K562 (cell line): Measurements from ENCODE around the gene CCDC187. TPM values are rescaled to one million over a fixed set of nuclear protein-coding genes. Genes with fewer than 3 reads are reported as not detected.
A peak's percentile ranks its signal among the peaks of the same experiment; 100 is the strongest.

Experiments used
- ATAC-seq: fragments of 200-7000 bp; cut with Tn5 transposase; 3 replicates; pipeline ENCODE4 v1.9.1; 2020; ENCODE audit warnings: moderate library complexity
- BruUV-seq: library from RNA; stranded (reverse); fragments of 400-500 nt; replicated peaks from 2 replicates; lab custom pipeline; 2021; lab: Mats Ljungman, UMichigan
- CTCF ChIA-PET: fragments of 300-600 bp; formaldehyde crosslinking; extraction: SDS; loops from one replicate; lab custom pipeline; 2021; ENCODE audit warnings: low intra/inter-chr PET ratio; lab: Yijun Ruan, JAX
- POLR2A ChIA-PET: fragments of 300-600, 350-650 bp; sonication (Branson Sonifier 250); formaldehyde crosslinking; extraction: SDS; loops from one replicate; lab custom pipeline; 2021; ENCODE audit warnings: antibody characterized with exemption, inconsistent platforms; lab: Yijun Ruan, JAX
- DNase-seq, 4 experiments: peaks; one replicate each; pipeline versions ENCODE4 v3.0.0 to v3.0.0-alpha.2; 2011 to 2018; ENCODE audit warnings: low spot score in 3 of 4, mixed read lengths in 3 of 4; ENCODE audit errors: extremely low read depth in 1 of 4
- FAIRE-seq: peaks from 2 replicates; lab custom pipeline; 2011; peaks lifted over from hg19 to GRCh38; lab: Jason Lieb, UNC
- H2AFZ ChIP-seq: 2 replicates; pipeline ENCODE4 v1.6.0; 2011; ENCODE audit warnings: low read depth, low read length, control low read depth, inconsistent platforms
- H3K27ac ChIP-seq: fragments of 200-600 bp; 3 replicates; pipeline ENCODE4 v1.8.0; 2011; ENCODE audit warnings: low read depth, mild to moderate bottlenecking, control low read depth, inconsistent platforms, low read length, moderate library complexity, mixed read lengths; ENCODE audit errors: extremely low read depth
- H3K27me3 ChIP-seq, 2 experiments: fragments of 300-600 bp in 1 of 2; 2 replicates in 1 of 2; 3 replicates in 1 of 2; pipeline versions ENCODE4 v1.6.0 to v1.8.0; 2011; ENCODE audit warnings: inconsistent platforms in 2 of 2, low read length in 2 of 2, mild to moderate bottlenecking in 1 of 2, mixed read lengths in 1 of 2, moderate library complexity in 1 of 2; ENCODE audit not compliant: control insufficient read depth in 2 of 2, insufficient read depth in 2 of 2
- H3K36me3 ChIP-seq: fragments of 300-600 bp; 3 replicates; pipeline ENCODE4 v1.8.0; 2011; ENCODE audit warnings: mild to moderate bottlenecking, low read length, inconsistent platforms; ENCODE audit not compliant: control insufficient read depth, insufficient read depth
- H3K4me1 ChIP-seq, 2 experiments: fragments of 200-600 bp in 1 of 2; replicated peaks in 1 of 2; 2 replicates in 1 of 2; 3 replicates in 1 of 2; pipeline versions ENCODE4 v1.5.1 to v1.8.0; 2011; ENCODE audit warnings: inconsistent platforms in 2 of 2, low read length in 2 of 2, mild to moderate bottlenecking in 1 of 2, mixed read lengths in 1 of 2, moderate library complexity in 1 of 2; ENCODE audit not compliant: control insufficient read depth in 2 of 2, insufficient read depth in 2 of 2
- H3K4me2 ChIP-seq: 2 replicates; pipeline ENCODE4 v1.6.1; 2011; ENCODE audit warnings: low read length, control low read depth, inconsistent platforms, mixed read lengths; ENCODE audit not compliant: insufficient read depth
- H3K4me3 ChIP-seq: fragments of 200-600 bp; sonication (generic), shearing (Covaris generic); 2 replicates; pipeline ENCODE4 v1.5.1; 2016; ENCODE audit warnings: control low read depth, inconsistent platforms
- H3K79me2 ChIP-seq: fragments of 200-600 bp; 3 replicates; pipeline ENCODE4 v1.8.0; 2011; ENCODE audit warnings: low read length, inconsistent platforms; ENCODE audit not compliant: control insufficient read depth, insufficient read depth
- H3K9ac ChIP-seq, 2 experiments: 2 replicates each; pipeline versions ENCODE4 v1.6.0 to v1.6.1; 2011; ENCODE audit warnings: low read depth in 2 of 2, low read length in 2 of 2, control low read depth in 1 of 2, inconsistent platforms in 1 of 2, mild to moderate bottlenecking in 1 of 2, mixed read lengths in 1 of 2; ENCODE audit not compliant: insufficient read depth in 1 of 2
- H3K9me1 ChIP-seq: one replicate; pipeline ENCODE4 v1.6.0; 2011; ENCODE audit warnings: inconsistent platforms, mild to moderate bottlenecking, low read length, moderate library complexity; ENCODE audit not compliant: control insufficient read depth, insufficient read depth
- H3K9me3 ChIP-seq: replicated peaks from 2 replicates; pipeline ENCODE4 v1.5.1; 2011; ENCODE audit warnings: low read depth, low read length, inconsistent platforms; ENCODE audit not compliant: control insufficient read depth, insufficient read depth
- H4K20me1 ChIP-seq: replicated peaks from 2 replicates; pipeline ENCODE4 v1.6.1; 2011; ENCODE audit warnings: low read length, inconsistent platforms, mixed read lengths; ENCODE audit not compliant: control insufficient read depth, insufficient read depth
- BACH1 ChIP-seq: fragments of 200-800 bp; sonication (Bioruptor generic); IDR thresholded peaks from 2 replicates; pipeline ENCODE4 v1.6.1; 2016; ENCODE audit warnings: missing genetic modification characterization, missing compliant biosample characterization
- CEBPB ChIP-seq: fragments of 450-650 bp; IDR thresholded peaks from 2 replicates; pipeline ENCODE4 v1.6.1; 2016; ENCODE audit warnings: missing genetic modification characterization, missing compliant biosample characterization
- KLF6 ChIP-seq: fragments of 250-450 bp; sonication (Bioruptor Pico); IDR thresholded peaks from 2 replicates; pipeline ENCODE4 v1.4.0; 2020; ENCODE audit warnings: mild to moderate bottlenecking, moderate library complexity, borderline replicate concordance
- MIER1 ChIP-seq: fragments of 450-650 bp; IDR thresholded peaks from 2 replicates; pipeline ENCODE4 v1.6.1; 2016; ENCODE audit warnings: antibody characterized with exemption, mild to moderate bottlenecking, low read depth
- POLR3G ChIP-seq: IDR thresholded peaks from 2 replicates; pipeline ENCODE4 v1.6.1; 2011; ENCODE audit not compliant: insufficient read length, insufficient replicate concordance; ENCODE audit errors: extremely low read depth
- STAT6 ChIP-seq: sonication (generic); formaldehyde crosslinking; IDR thresholded peaks from 2 replicates; pipeline ENCODE4 v1.8.1; 2023; ENCODE audit warnings: mild to moderate bottlenecking, missing genetic modification reagents
- ZNF76 ChIP-seq: fragments of 250-450 bp; sonication (Bioruptor Pico); IDR thresholded peaks from 2 replicates; pipeline ENCODE4 v1.4.0; 2020; ENCODE audit warnings: mild to moderate bottlenecking, moderate library complexity, borderline replicate concordance
- ZNF764 ChIP-seq: fragments of 250-450 bp; sonication (Bioruptor Pico); IDR thresholded peaks from 2 replicates; pipeline ENCODE4 v1.4.0; 2020; ENCODE audit warnings: low read depth, mild to moderate bottlenecking, moderate library complexity
- ZSCAN29 ChIP-seq: fragments of 450-650 bp; IDR thresholded peaks from 2 replicates; pipeline ENCODE4 v1.6.1; 2017
- WGBS: fragments of 100-300 bp; shearing (Covaris generic); methylation state at CpG from one replicate; pipeline ENCODE4 v1.1.6; 2016; ENCODE audit warnings: low coverage, mixed read lengths; ENCODE audit not compliant: insufficient coverage; ENCODE audit errors: missing lambda C conversion rate; 5-methylcytosine and 5-hydroxymethylcytosine counted together
- in situ Hi-C: fragments of 300-500 bp; cut with MboI; formaldehyde crosslinking; loops from 4 replicates; pipeline ENCODE4 v1.15.0; 2018; ENCODE audit warnings: inconsistent platforms, mixed read lengths
- intact Hi-C: fragments of 100-400 bp; cut with micrococcal nuclease; formaldehyde crosslinking; loops from 2 replicates; pipeline ENCODE4 v1.14.2; 2022
- polyA plus RNA-seq, 8 experiments: library from polyadenylated mRNA; depleted of rRNA in 4 of 8; stranded (reverse) in 5 of 8; unstranded in 3 of 8; fragments of >200 nt; fragmentation: Nextera tagmentation in 2 of 8; fragmentation: Illumina TruSeq in 1 of 8; extraction: Ambion mirVana in 2 of 8; extraction: Trizol in 1 of 8; gene quantifications; 2 replicates each; pipeline versions ENCODE4 v1.2.1 to v1.2.3, GENCODE V29; 2011 to 2014; ENCODE audit warnings: inconsistent platforms in 1 of 8, missing spikeins in 1 of 8
- total RNA-seq, 7 experiments: library from RNA; depleted of rRNA in 6 of 7; stranded (reverse); fragments of >200 nt in 6 of 7; fragmentation: Illumina TruSeq in 2 of 7; extraction: Trizol in 2 of 7; gene quantifications; 2 replicates each; pipeline versions ENCODE4 v1.2.1 to v1.2.3, GENCODE V29; 2011 to 2021; ENCODE audit warnings: low replicate concordance in 1 of 7
- TF ChIP-seq, protein P1 (sequence below), 2 experiments: fragments of 450-650 bp; conservative IDR thresholded peaks; 2 replicates each; pipeline ENCODE4 v1.6.1; 2017; ENCODE audit warnings: mild to moderate bottlenecking in 2 of 2, moderate library complexity in 2 of 2
- TF ChIP-seq, protein P2 (sequence below), 2 experiments: IDR thresholded peaks; 2 replicates each; pipeline ENCODE4 v1.6.1; 2011; ENCODE audit warnings: borderline replicate concordance in 1 of 2, control low read depth in 1 of 2, low read depth in 1 of 2, low read length in 1 of 2, mild to moderate bottlenecking in 1 of 2, mixed read lengths in 1 of 2, moderate library complexity in 1 of 2; ENCODE audit not compliant: insufficient read depth in 1 of 2, insufficient read length in 1 of 2, poor library complexity in 1 of 2, severe bottlenecking in 1 of 2; ENCODE audit errors: extremely low read depth in 1 of 2
- TF ChIP-seq, protein P3 (sequence below): fragments of 200-800 bp; sonication (Bioruptor generic); IDR thresholded peaks from 2 replicates; pipeline ENCODE4 v1.6.1; 2017; ENCODE audit warnings: missing genetic modification characterization, missing compliant biosample characterization

Gene CCDC187
- total and polyA plus RNA-seq, 9 of the 15 experiments (the other 6 are each of a cell fraction or from before 2014, with no cell fraction given): not detected

- ChIA-PET CTCF (no interaction called here), POLR2A (interaction anchor here (0.5 to 0.9 kb wide), 2 partner anchors 14 to 16 kb away, joined by 3 read pairs; no protein-coding TSS in a partner anchor)
- Histone ChIP-seq H3K4me1 (peaks cover 5 to 59% of the 10 kb centered on the region in 2 experiments; a peak in 3 of 5 replicates), H3K27ac (no peak overlapping the region), H3K4me3 (no peak overlapping the region), H3K27me3 (peaks cover 5 to 36% of the 10 kb centered on the region in 2 experiments; a peak in 4 of 5 replicates), H2AFZ (peak overlapping the region; percentile 34), H3K9me1 (no peaks in the 10 kb centered on the region), H3K36me3 (no peaks in the 10 kb centered on the region; the same call in 2 of the 3 replicates), H3K79me2 (no peaks in the 10 kb centered on the region), H4K20me1 (no peaks in the 10 kb centered on the region; the same call in none of the 2 replicates), H3K9ac (0 out of 4 replicates have a peak overlapping the region, but pooled peaks of 1 of the 2 experiments have one; percentile 21), H3K4me2 (peak overlapping the region; percentile 40), H3K9me3 (peaks cover 12% of the 10 kb centered on the region; the same call in 1 of the 2 replicates)
- no peak for FAIRE-seq
- BruUV-seq: no TSS peak
- WGBS: 5% methylated on average over 30 of the region's 34 CpGs
- peak; percentile 78 for ATAC-seq
- in situ Hi-C loops (no loop called here), intact Hi-C loops (no loop called here)
- DNase-seq: peak; percentile 44 to 58 (median 48)
- TF ChIP-seq ZNF764: no peak
- TF ChIP-seq POLR3G: no peak
- no peak for TF ChIP-seq ZNF76
- no peak for TF ChIP-seq KLF6 (CRISPR knock-in tag)
- TF ChIP-seq MIER1: no peak
- no peak for TF ChIP-seq ZSCAN29
- TF ChIP-seq STAT6: no peak
- TF ChIP-seq, protein P1, sequence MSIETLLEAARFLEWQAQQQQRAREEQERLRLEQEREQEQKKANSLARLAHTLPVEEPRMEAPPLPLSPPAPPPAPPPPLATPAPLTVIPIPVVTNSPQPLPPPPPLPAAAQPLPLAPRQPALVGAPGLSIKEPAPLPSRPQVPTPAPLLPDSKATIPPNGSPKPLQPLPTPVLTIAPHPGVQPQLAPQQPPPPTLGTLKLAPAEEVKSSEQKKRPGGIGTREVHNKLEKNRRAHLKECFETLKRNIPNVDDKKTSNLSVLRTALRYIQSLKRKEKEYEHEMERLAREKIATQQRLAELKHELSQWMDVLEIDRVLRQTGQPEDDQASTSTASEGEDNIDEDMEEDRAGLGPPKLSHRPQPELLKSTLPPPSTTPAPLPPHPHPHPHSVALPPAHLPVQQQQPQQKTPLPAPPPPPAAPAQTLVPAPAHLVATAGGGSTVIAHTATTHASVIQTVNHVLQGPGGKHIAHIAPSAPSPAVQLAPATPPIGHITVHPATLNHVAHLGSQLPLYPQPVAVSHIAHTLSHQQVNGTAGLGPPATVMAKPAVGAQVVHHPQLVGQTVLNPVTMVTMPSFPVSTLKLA (conservative IDR thresholded peaks at IDR 0.05): 0 out of 4 replicates have a peak, but pooled peaks of 1 of the 2 experiments have one; percentile 9
- no peak for TF ChIP-seq CEBPB (tag)
- TF ChIP-seq, protein P2, sequence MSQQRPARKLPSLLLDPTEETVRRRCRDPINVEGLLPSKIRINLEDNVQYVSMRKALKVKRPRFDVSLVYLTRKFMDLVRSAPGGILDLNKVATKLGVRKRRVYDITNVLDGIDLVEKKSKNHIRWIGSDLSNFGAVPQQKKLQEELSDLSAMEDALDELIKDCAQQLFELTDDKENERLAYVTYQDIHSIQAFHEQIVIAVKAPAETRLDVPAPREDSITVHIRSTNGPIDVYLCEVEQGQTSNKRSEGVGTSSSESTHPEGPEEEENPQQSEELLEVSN (IDR thresholded peaks at IDR 0.05; ENCODE audit: borderline replicate concordance in 1 of 2, extremely low read depth in 1 of 2, insufficient read depth in 1 of 2, insufficient read length in 1 of 2, low read depth in 1 of 2, low read length in 1 of 2, poor library complexity in 1 of 2, severe bottlenecking in 1 of 2): peak in 1 of 2 experiments; percentile 53
- TF ChIP-seq BACH1 (tag): no peak
- TF ChIP-seq, protein P3, sequence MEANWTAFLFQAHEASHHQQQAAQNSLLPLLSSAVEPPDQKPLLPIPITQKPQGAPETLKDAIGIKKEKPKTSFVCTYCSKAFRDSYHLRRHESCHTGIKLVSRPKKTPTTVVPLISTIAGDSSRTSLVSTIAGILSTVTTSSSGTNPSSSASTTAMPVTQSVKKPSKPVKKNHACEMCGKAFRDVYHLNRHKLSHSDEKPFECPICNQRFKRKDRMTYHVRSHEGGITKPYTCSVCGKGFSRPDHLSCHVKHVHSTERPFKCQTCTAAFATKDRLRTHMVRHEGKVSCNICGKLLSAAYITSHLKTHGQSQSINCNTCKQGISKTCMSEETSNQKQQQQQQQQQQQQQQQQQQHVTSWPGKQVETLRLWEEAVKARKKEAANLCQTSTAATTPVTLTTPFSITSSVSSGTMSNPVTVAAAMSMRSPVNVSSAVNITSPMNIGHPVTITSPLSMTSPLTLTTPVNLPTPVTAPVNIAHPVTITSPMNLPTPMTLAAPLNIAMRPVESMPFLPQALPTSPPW (CRISPR knock-in tag): peak; percentile 43; the same call in 1 of the 2 replicates
Measured at GRCh38 chr9:136306211-136307208, 2.6 kb upstream of the CCDC187 start.
